HG03097 (cell line): Measurements from ENCODE around the gene GTPBP4.

Source experiments
- ATAC-seq: cut with Tn5 transposase; IDR thresholded peaks from one replicate; pipeline ENCODE4 v1.9.1; 2021; ENCODE audit not compliant: unreplicated experiment, low FRiP score

Gene GTPBP4

GRCh38 chr10:987870-988666 is at the start of gene GTPBP4:
GTPBP4 (plus strand) TSS chr10:988434; CDS start chr10:988480, 46 bp downstream.
- ATAC-seq = peak; percentile 92

DNA sequence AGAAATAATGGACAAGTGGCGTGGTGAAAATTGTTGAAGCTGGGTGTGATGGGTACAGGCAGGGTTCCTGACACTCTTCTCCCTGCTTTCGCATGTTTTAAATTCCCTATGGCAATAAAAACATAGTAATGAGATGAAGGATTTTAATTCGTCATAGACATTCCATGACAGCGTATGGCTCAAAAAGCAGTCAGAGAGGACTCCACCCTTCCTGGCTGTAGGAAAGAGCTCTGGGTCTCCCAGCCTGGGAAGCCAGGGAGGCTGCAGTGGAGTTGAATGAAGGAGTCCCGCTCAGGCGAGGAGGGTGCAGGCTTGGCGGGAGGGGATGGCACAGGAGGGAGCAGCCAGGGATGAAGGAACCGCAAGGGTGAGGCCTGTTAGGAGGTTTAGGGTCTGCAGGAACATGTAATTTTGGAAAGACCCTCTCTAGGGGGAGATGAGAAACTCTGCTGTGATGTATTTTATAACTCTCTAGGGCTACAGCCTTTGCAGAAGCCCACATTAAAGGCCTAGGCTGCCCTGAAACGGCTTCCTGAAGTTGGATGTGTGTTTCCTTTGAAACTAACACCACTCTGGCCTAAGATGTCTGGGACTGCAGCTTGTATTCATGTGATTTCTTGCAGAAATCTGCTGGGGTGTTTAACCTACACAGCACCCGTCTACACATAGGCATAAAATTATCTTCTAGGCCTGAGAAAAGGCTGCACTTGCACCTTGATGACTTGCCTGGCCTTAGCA is 49.1 kb upstream of the GTPBP4 start:
- ATAC-seq = no peak

DNA sequence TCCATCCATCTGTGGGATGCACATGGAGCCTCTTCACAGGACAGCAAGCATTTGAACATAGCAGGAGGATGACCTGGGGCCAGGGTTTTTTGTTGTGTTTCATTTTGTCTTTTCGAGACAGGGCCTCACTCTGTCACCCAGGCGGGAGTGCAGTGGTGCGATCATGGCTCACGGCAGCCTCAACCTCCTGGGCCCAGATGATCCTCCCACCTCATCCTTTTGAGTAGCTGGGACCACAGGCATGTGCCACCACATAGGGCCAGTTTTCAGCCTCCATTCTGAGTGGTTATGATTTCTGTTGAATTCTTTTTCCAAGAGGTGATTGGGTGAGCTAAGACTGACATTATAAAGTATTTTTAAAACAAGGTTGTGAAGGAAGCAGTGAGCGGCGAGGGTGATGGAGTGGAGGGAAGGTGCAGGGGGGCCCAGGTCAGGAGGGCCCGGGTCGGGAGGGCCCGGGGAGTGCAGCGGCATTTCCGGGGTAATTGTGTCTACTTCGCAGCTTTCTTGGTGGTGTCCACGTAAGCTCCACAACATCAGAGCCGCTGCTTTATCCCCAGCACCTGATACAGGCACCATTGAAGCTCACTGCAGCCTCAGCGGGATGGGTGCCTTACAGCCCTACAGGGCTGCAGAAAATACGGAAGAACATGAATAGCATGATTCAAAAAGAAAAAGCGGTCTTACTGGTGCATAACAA is 44.8 kb upstream of the GTPBP4 start:
- no peak for ATAC-seq

GRCh38 chr10:944034-944831 is 44.0 kb upstream of the GTPBP4 start:
- no peak for ATAC-seq

- ATAC-seq = no peak
These were observed 42.5 kb upstream of the GTPBP4 start for GRCh38 chr10:945778-946177.

DNA sequence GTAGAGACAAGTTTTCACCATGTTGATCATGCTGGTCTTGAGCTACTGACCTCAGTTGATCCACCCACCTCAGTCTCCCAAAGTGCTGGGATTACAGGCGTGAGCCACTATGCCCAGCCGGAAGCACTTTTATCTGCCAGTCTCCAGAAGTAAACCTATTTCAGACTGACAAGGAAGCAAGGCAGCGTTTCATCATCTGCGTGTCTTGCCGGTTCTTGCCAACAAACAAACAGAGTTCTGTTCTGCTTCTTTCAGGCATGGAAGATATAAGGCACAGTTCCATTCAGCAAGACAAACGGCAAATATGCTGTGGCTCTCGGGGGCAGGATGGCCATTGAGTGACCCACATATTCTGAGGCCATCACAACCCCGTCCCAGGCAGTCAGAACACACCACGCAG is 41.2 kb upstream of the GTPBP4 start:
- no peak for ATAC-seq

DNA sequence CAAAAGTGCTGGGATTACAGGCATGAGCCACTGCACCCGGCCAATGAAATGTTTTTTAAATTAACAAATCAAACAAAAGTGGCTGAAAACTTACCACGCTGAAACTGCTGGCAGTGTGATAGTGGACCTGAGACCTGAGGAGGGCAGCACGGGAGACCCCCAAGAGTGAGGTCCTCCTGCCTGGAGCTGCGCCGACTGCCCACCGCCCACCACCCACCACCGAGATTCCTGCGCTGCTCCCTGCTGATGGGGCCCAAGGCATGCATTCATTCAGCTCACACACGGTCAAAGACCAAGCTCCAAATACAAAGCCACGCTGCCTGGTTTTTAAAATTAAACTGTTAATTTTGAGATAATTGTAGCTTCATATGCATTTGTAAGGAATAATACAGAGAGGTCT is 40.4 kb upstream of the GTPBP4 start:
- ATAC-seq = no peak

- ATAC-seq = no peak
These were observed 39.9 kb upstream of the GTPBP4 start for GRCh38 chr10:948347-948746.

DNA sequence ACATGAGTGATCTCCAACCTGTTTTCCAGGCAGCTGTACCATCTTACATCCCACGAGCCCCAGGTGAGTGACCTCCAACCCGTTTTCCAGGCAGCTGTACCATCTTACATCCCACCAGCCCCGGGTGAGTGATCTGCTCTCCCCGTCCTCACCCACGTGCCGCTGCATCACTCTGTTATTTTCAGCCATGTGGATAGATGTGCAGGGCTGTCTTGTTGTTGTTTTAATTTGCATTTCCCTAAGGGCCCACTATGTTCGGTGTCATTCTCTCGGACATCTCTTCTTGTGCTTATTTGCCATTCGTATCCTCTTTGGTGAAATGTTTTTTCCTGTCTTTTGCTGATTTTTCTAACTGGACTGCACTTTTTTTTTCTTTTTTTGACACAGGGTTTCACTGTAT is 38.8 kb upstream of the GTPBP4 start:
- ATAC-seq = no peak

DNA sequence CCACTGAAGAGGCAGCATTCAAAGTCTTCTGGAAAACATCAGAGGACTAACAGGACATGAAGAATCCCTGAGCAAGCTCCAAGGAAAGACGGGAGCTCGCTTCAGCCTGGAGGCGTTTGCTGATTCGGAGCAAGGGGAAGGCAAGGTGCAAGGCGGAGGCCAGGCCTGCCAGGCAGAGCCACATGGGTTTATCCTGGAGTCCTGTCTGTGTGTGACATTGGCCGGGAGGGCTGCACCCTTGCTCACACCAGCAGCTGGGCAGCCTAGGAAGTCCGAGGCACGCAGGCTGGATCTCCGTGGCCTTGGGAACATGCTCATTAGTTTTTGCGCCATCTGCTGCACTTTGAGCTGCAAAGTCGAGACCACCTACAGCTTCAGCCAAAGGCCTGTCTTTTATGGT is 34.4 kb upstream of the GTPBP4 start:
- ATAC-seq = no peak

GRCh38 chr10:954396-954795 is 33.8 kb upstream of the GTPBP4 start:
- no peak for ATAC-seq

DNA sequence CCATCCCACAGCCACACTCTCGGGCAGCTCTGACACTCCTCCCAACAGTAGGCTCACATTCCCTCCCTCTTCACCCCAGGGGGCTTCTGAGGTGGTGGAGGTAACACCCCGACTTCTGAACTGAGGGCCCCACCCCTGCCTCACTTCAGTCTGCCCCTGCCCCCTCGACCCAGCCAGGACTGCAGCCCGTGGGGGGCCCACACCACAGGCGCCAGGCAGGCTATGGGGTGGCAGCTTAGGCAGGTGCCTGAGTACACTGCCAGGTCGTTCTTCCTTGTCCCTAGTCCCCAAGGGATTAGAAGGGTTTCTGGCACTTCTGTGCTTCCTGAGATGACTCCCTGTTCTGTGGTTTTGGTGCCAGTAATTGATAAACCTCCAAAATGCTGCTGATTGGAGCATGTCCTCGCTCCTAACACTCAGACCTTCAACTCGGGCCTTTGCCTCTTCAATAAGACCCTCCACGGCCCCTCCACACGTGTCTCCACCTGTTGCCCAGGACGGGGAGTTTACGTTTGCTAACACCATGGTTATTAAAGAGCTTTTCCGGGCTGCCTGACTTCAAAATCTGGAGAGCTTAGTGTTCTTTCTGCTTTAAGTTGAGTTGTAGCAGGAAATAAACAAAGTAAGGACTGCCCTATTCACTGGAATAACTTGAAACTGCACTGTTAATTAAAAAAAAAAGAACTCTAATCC is 33.0 kb upstream of the GTPBP4 start:
- no peak for ATAC-seq

GRCh38 chr10:955820-956217 is 32.4 kb upstream of the GTPBP4 start:
- no peak for ATAC-seq

DNA sequence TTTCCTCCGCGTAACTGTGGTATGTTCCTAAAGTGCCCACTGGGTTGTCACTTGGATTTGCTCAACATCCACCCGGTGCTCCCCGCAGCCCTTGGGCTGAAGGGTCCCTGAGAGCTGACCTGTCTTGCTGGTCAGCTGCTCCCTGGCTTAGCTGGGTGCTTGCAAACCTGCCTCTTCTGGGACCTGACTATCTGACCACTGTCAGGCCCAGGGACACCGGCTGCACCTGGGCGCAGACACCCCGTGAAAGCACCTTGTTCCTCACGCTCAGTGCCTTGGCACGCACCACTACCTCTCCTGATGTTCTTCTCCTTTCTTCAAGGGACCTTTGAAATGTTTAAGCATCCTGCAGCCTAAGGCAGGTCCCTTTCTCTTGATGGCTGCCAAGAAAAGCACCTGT is 30.1 kb upstream of the GTPBP4 start:
- ATAC-seq = no peak

DNA sequence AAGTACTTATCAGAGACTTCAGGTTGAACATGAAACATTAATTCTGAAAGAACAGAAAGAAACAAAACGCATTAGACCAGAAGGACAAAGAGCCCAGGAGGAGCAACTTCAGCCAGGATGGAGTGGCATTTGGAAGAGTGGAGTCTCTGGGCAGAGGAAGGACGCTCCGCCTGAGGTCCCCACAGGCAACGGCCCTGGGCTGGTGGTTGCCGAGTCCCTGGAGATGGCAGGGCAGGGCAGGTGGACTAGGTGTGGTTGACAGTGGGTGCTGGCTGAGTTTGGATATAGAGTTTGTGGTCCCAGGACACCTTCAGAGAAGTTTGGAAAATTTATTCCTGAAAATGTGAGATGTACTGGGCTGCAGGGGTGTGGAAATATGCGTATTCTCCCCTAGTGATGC is 29.4 kb upstream of the GTPBP4 start:
- ATAC-seq = no peak

- ATAC-seq = no peak
These were observed 25.9 kb upstream of the GTPBP4 start for GRCh38 chr10:962342-962741.

DNA sequence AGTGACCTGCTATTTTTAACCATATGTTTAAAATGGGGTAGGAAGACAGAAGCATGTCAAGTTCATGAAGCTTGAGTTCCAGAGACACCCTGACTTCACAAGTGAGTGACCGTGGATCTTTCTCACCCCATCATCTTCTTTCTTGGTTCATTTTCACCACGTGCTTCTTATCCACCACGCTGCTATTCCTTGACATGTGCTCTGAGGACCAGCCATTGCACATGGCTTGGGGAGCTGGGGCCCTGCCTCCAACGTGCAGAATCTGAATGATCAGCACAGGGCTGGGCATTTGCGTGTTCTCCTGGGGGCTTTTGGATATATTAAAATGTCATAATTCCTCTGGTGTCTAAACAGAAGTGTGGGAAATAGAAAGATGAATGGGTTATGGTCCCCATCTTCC is 25.0 kb upstream of the GTPBP4 start:
- ATAC-seq = no peak

- ATAC-seq = no peak
These were observed 24.6 kb upstream of the GTPBP4 start for GRCh38 chr10:963655-964054.

GRCh38 chr10:964321-964987 is 23.8 kb upstream of the GTPBP4 start:
- ATAC-seq = no peak

- ATAC-seq = no peak
These were observed 23.2 kb upstream of the GTPBP4 start for GRCh38 chr10:964988-965417.
